HL-60 (cell line): ENCODE data around the gene ROR2.

Experiments
- DNase-seq, 2 experiments: peaks; one replicate each; pipeline ENCODE4 v3.0.0-alpha.2; 2010 to 2020; ENCODE audit warnings: low read depth in 1 of 2, low spot score in 1 of 2
- H3K27ac ChIP-seq: fragments of 250-450 bp; sonication (Bioruptor Pico); replicated peaks from 2 replicates; pipeline ENCODE4 v1.5.1; 2020; ENCODE audit warnings: mild to moderate bottlenecking, moderate library complexity
- H3K27me3 ChIP-seq: fragments of 250-450 bp; sonication (Bioruptor Pico); 2 replicates; pipeline ENCODE4 v1.5.1; 2021; ENCODE audit warnings: mild to moderate bottlenecking, moderate library complexity; ENCODE audit not compliant: insufficient read depth, poor library complexity, severe bottlenecking
- H3K4me3 ChIP-seq: replicated peaks from 2 replicates; pipeline ENCODE4 v1.5.1; 2011; ENCODE audit warnings: mild to moderate bottlenecking, control low read depth, low read length; ENCODE audit not compliant: insufficient read depth
- CTCF ChIP-seq: IDR thresholded peaks from one replicate; pipeline ENCODE4 v1.5.1; 2011; ENCODE audit warnings: low read length, control low read depth, inconsistent platforms; ENCODE audit not compliant: insufficient read depth
- GABPA ChIP-seq: IDR thresholded peaks from 2 replicates; pipeline ENCODE4 v1.6.1; 2012; ENCODE audit warnings: low read depth
- POLR2AphosphoS5 ChIP-seq: IDR thresholded peaks from 2 replicates; pipeline ENCODE4 v1.6.1; 2012; ENCODE audit warnings: low read depth
- REST ChIP-seq: IDR thresholded peaks from 2 replicates; pipeline ENCODE4 v1.6.1; 2012; ENCODE audit warnings: low read depth; ENCODE audit not compliant: insufficient replicate concordance
- SPI1 ChIP-seq: IDR thresholded peaks from 2 replicates; pipeline ENCODE4 v1.6.1; 2012; ENCODE audit warnings: low read depth, mild to moderate bottlenecking, borderline replicate concordance

Gene ROR2

GRCh38 chr9:91843093-91843492 lies 106.9 kb downstream of the ROR2 start:
- Histone ChIP-seq H3K4me3 (no peak overlapping the region), H3K27ac (no peak overlapping the region)
- no peak for TF ChIP-seq SPI1
- TF ChIP-seq REST = no peak
- TF ChIP-seq POLR2AphosphoS5 = no peak
- TF ChIP-seq GABPA = no peak
- TF ChIP-seq CTCF = no peak

GRCh38 chr9:91842358-91843049 lies 107.5 kb downstream of the ROR2 start:
- no peak for DNase-seq
- no peak for TF ChIP-seq CTCF
- no peak for TF ChIP-seq GABPA
- no peak for TF ChIP-seq REST
- TF ChIP-seq POLR2AphosphoS5 = no peak
- TF ChIP-seq SPI1 = no peak

More at GRCh38 chr9:91843093-91843492, 106.9 kb downstream of the ROR2 start:
- DNase-seq = no peak
- H3K27me3 ChIP-seq = no peaks in the 10 kb centered on the region

GRCh38 chr9:91841591-91841990 lies 108.4 kb downstream of the ROR2 start:
- TF ChIP-seq REST = no peak
- TF ChIP-seq POLR2AphosphoS5 = no peak
- no peak for TF ChIP-seq GABPA
- TF ChIP-seq SPI1 = no peak
- DNase-seq = no peak
- no peaks in the 10 kb centered on the region for H3K27me3 ChIP-seq
- H3K4me3 ChIP-seq = no peak overlapping the region
- no peak overlapping the region for H3K27ac ChIP-seq

More at GRCh38 chr9:91842358-91843049, 107.5 kb downstream of the ROR2 start:
- no peaks in the 10 kb centered on the region for H3K27me3 ChIP-seq
- H3K4me3 ChIP-seq = no peak overlapping the region
- H3K27ac ChIP-seq = no peak overlapping the region
